ENCODE results near the gene DLK1.
A peak's percentile ranks its signal among the peaks of the same experiment; 100 is the strongest.

DLK1 gene

GRCh38 chr14:100761481-100761880 is 34.8 kb downstream of the DLK1 start:
- DNase-seq (ENCODE audit: low spot score), result peak; percentile 59

GRCh38 chr14:100762089-100762515 is 35.4 kb downstream of the DLK1 start:
- no peak for DNase-seq (ENCODE audit: low spot score)

- no peak for DNase-seq (ENCODE audit: low spot score)
Measured at GRCh38 chr14:100762901-100763300, 36.2 kb downstream of the DLK1 start.

- DNase-seq (ENCODE audit: low spot score), result no peak
Measured at GRCh38 chr14:100764471-100765115, 37.9 kb downstream of the DLK1 start.

GRCh38 chr14:100765296-100765695 is 38.6 kb downstream of the DLK1 start:
- no peak for DNase-seq (ENCODE audit: low spot score)

GRCh38 chr14:100765991-100766390 is 39.3 kb downstream of the DLK1 start:
- DNase-seq (ENCODE audit: low spot score), result no peak

GRCh38 chr14:100767003-100767787 is 40.5 kb downstream of the DLK1 start:
- DNase-seq (ENCODE audit: low spot score), result no peak

- DNase-seq (ENCODE audit: low spot score), result no peak
Measured at GRCh38 chr14:100767788-100768536, 41.3 kb downstream of the DLK1 start.

- no peak for DNase-seq (ENCODE audit: low spot score)
Measured at GRCh38 chr14:100769035-100769939, 42.6 kb downstream of the DLK1 start.

- DNase-seq (ENCODE audit: low spot score), result no peak
Measured at GRCh38 chr14:100770046-100770445, 43.4 kb downstream of the DLK1 start.

GRCh38 chr14:100770605-100771120 is 44.0 kb downstream of the DLK1 start:
- DNase-seq (ENCODE audit: low spot score), result no peak

- DNase-seq (ENCODE audit: low spot score), result no peak
Measured at GRCh38 chr14:100771121-100771800, 44.6 kb downstream of the DLK1 start.

GRCh38 chr14:100772607-100773165 is 46.0 kb downstream of the DLK1 start:
- DNase-seq (ENCODE audit: low spot score), result no peak

- DNase-seq (ENCODE audit: low spot score), result no peak
Measured at GRCh38 chr14:100773331-100774163, 46.9 kb downstream of the DLK1 start.

GRCh38 chr14:100774164-100774537 is 47.5 kb downstream of the DLK1 start:
- no peak for DNase-seq (ENCODE audit: low spot score)

GRCh38 chr14:100775351-100775830 is 48.7 kb downstream of the DLK1 start:
- DNase-seq (ENCODE audit: low spot score), result no peak

- no peak for DNase-seq (ENCODE audit: low spot score)
Measured at GRCh38 chr14:100775831-100776591, 49.3 kb downstream of the DLK1 start.

- no peak for DNase-seq (ENCODE audit: low spot score)
Measured at GRCh38 chr14:100776681-100777365, 50.1 kb downstream of the DLK1 start.
